HUDEP-2 (cell line): ENCODE results near the gene TRAPPC14.
A peak's percentile ranks its signal among the peaks of the same experiment; 100 is the strongest.
"Not testable (repeated sequence)": the region's sequence is repeated elsewhere in the genome, so short reads cannot be mapped to it uniquely, and the experiment has no call there.

ENCODE experiments used
- DNase-seq, 76 experiments: peaks; one replicate each; lab custom pipeline; 2025; ENCODE audit not compliant: unreplicated experiment in 76 of 76; lab: John Stamatoyannopoulos, UW

Gene TRAPPC14

DNA sequence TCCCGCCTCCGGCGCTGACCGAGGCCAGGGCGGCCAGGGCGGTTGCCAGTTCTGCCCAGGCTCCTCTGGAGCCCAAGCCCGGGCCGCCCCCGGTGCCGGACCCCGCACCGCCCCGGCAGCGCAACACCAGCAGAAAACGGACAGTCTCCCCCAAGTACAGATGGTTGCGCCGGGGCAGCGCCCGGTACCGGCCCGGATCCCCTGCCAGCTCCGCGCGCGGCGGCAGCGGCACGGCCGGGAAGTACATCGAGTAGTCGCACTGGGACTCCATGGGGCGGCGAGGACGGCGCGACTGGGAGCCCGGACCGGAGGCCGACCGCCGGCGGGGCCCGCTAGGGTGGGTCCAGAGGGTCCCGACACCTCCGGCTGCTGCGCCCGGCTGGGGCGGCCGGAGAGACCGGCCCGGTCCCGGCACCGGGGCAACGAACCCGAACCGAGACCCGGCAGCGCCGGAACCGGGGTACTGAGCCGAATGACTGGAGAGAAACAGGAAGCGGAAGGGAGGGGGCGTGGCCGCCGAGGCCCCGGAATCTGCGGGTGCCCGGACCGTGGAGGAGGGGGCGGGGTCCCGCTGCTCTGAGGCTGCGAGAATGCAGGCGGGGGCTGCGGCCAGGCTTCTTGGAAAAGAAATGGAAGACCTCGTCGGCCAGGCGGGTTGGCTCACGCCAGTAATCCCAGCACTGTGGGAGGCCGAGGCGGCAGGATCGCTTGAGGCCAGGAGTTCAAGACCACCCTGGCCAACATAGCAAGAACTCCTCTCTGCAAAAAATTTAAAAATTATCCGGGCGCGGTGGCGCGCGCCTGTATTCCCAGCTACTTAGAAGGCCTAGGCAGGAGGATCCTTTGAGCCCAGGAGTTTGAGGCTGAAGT, at the start of gene TRAPPC14:
TSS of gene TRAPPC14 (minus strand) at position 495 of the 870 bp plus-strand sequence. CDS start at position 271, 224 bp downstream.
- DNase-seq = peak in 74 of 76 experiments; percentile 29 to 91 (median 81)

- DNase-seq = no peak
Observed at GRCh38 chr7:100204454-100204853, 45.9 kb upstream of the TRAPPC14 start.

DNA sequence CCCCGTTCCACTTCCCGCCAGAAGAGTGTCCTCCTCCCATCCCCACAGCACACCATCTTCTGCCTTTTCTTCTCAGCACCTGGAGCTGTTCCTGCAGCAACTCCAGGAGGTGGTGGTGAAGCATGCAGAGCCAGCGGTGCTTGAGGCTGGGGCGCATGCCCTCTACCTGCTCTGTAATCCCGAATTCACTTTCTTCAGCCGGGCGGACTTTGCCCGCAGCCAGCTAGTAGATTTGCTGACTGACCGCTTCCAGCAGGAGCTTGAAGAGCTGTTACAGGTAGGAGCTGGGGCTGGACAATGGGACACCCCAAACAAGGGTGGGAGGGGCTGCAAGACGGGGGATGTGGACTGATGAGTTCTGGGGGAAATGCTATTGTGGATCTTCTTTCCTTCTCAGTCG, 42.2 kb upstream of the TRAPPC14 start:
- no peak for DNase-seq

DNA sequence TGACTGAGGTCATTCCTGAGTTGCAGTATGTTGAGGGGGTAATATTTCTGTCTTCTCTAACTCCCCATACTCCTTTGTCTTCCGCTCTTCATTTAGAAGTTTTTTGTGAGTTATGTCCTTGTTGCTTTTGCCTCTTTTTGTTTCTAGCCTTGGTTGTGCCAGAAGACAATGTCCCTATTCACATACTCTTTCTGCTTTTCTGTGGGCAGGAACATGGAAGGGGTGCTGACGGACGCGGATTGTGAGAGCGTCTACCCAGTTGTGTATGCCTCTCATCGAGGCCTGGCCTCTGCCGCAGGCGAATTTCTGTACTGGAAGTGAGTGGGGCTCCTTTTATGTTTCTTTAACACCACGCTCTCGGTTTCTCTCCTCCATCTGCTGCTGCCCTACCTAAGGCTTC, 39.7 kb upstream of the TRAPPC14 start:
- DNase-seq = no peak

GRCh38 chr7:100195901-100196322, 37.4 kb upstream of the TRAPPC14 start:
- DNase-seq = not testable (repeated sequence)

DNA sequence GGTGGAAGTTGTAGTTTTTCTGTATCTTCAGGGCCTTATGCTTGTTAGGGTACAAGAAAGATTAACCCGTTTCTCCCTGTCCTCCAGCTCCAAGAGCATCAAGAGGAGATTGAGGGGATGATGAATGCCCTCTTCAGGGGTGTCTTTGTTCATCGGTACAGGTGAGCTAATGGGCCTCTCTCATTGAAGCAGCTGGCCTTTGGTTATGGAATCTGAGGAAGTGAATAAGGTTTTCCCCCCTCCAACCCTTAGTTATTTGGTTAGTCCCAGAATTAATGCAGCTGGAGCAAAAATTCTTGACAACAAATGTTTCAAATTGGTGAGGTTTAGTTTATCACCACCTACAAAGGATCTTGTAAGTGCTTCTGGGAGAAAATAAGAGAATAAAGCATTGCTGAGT, 36.7 kb upstream of the TRAPPC14 start:
- no peak for DNase-seq

DNA sequence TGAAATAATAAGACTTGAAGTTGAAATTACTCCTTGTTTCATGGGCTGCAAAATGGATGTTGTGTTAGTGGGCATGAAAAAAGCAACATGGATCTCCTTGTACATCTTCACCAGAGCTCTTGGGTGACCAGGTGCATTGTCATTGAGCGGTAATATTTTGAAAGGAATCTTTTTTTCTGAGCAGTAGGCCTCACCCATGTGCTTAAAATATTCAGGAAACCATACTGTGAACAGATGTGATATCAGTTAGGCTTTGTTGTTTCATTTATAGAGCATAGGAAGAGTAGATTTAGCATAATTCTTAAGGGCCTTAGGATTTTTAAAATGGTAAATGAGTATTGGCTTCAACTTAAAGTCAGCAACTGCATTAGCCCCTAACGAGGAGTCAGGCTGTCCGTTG, 34.4 kb upstream of the TRAPPC14 start:
- DNase-seq = no peak

- not testable (repeated sequence) for DNase-seq
Observed at GRCh38 chr7:100192281-100192862, 33.8 kb upstream of the TRAPPC14 start.

- no peak for DNase-seq
Observed at GRCh38 chr7:100191775-100192174, 33.3 kb upstream of the TRAPPC14 start.

DNA sequence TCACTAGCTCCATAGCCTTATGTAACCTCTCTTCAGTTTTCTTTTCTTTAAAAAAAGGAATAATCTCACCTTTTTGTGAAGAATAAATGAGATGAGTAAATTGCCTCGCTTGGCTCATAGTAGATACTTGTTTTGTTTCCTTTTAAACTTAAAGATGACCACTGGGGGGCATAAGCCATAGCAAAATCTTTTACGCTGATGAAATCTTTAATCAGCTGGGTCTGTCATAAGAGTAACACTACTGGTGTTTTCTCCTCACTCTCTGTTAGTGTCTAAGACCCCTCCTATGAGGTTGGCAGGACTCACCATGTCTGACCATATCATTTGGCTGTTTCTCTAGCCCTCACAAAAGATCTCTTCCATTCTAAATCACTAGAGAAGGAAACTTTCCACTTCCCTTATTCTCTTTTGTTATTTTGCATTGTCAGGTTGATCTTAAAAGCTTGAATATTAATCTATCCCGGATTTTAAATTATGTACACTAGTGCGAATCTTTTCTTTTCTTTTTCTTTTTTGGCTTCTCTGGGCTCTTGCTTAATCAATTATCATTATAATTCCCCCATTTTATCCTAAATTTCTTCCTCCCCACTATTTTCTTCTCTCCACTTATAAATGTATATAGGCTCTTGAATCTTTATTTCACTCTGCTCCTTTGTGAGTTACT, 31.7 kb upstream of the TRAPPC14 start:
- peak in 3 of 76 experiments; percentile 6 to 20 (median 16) for DNase-seq

DNA sequence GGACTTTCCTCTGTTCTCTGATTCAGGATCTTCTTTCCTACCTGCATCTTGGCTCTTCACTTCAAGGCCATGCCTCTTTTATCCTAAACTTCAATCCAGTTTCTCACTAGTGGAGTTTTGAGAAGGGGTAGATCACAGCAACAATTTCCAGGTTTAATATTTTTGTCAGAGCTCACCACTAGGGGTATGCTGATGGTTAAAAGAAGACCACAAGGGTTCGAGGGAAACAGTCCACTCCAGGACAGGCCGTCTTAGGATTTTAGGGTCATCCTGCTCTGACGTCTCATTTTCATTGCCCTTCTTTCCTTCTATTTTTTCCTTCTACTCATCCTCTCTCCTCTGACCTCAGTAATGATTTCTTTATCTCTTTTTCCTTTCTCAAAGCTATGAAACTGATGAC, 30.5 kb upstream of the TRAPPC14 start:
- DNase-seq = no peak

- DNase-seq = no peak
Observed at GRCh38 chr7:100185726-100186125, 27.2 kb upstream of the TRAPPC14 start.

DNA sequence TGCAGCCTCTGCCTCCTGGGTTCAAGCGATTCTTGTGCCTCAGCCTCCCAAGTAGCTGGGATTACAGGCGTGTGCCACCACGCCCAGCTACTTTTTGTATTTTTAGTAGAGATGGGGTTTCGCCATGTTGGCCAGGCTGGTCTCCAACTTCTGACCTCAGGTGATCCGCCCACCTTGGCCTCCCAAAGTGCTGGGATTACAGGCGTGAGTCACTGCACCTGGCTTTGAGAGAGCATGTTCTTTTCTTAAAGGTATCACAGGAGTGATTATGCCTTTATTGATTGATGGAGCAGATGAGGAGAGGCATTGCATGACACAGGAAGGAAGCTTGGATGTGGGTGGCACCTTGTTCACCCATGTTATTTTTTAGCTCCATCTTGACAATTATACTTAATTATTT, 24.6 kb upstream of the TRAPPC14 start:
- DNase-seq = not testable (repeated sequence)

- not testable (repeated sequence) for DNase-seq
Observed at GRCh38 chr7:100182616-100183015, 24.1 kb upstream of the TRAPPC14 start.

- not testable (repeated sequence) for DNase-seq
Observed at GRCh38 chr7:100180084-100180483, 21.6 kb upstream of the TRAPPC14 start.

GRCh38 chr7:100177045-100178001, 18.8 kb upstream of the TRAPPC14 start, which contains the start of the genes GPC2 and STAG3:
TSS of gene GPC2 (minus strand) at chr7:100177381. CDS start at chr7:100177199, 182 bp downstream.
TSS of gene STAG3 (plus strand) at chr7:100177918. CDS start at chr7:100180557, 2,639 bp downstream.
- DNase-seq = peak; percentile 62 to 100 (median 99)

- DNase-seq = no peak
Observed at GRCh38 chr7:100176096-100177044, 17.8 kb upstream of the TRAPPC14 start.

GRCh38 chr7:100175296-100175935, 16.9 kb upstream of the TRAPPC14 start:
- no peak for DNase-seq
